Measurements from ENCODE around the gene TANGO2. TPM values are rescaled to one million over a fixed set of nuclear protein-coding genes. Genes with fewer than 3 reads are reported as not detected.

Gene TANGO2
- total RNA-seq, 1 experiment from 2014 or later, result 13.9 TPM

GRCh38 chr22:20043057-20043996, 22.4 kb downstream of the TANGO2 start:
- no peak for TF ChIP-seq CTCF (IDR thresholded peaks at IDR 0.05; ENCODE audit: unreplicated experiment)
- Mint-ChIP-seq H3K9me3 (ENCODE audit: unreplicated experiment) (no peaks in the 10 kb centered on the region), H3K4me3 (ENCODE audit: unreplicated experiment) (no peak overlapping the region), H3K27me3 (ENCODE audit: insufficient read depth, unreplicated experiment) (no peaks in the 10 kb centered on the region), H3K36me3 (ENCODE audit: insufficient read depth, unreplicated experiment) (no peaks in the 10 kb centered on the region), H3K27ac (ENCODE audit: low read depth, unreplicated experiment) (no peak overlapping the region), H3K4me1 (ENCODE audit: insufficient read depth, unreplicated experiment) (no peaks in the 10 kb centered on the region)
- no TSS peak for BruUV-seq (replicated peaks)
- intact Hi-C loops (cut with micrococcal nuclease), result no loop called here
- POLR2A ChIA-PET, result no interaction called here
- no peak for DNase-seq (ENCODE audit: unreplicated experiment)
- CTCF ChIA-PET, result interaction anchor here (1.0 to 1.4 kb wide), 3 partner anchors 19 to 71 kb away, joined by 3 read pairs; no protein-coding TSS in a partner anchor

GRCh38 chr22:20043997-20044342, 23.1 kb downstream of the TANGO2 start:
- intact Hi-C loops (cut with micrococcal nuclease), result no loop called here
- TF ChIP-seq CTCF (IDR thresholded peaks at IDR 0.05; ENCODE audit: unreplicated experiment), result no peak
- Mint-ChIP-seq H3K4me1 (ENCODE audit: insufficient read depth, unreplicated experiment) (no peaks in the 10 kb centered on the region), H3K27ac (ENCODE audit: low read depth, unreplicated experiment) (no peak overlapping the region), H3K9me3 (ENCODE audit: unreplicated experiment) (no peaks in the 10 kb centered on the region), H3K36me3 (ENCODE audit: insufficient read depth, unreplicated experiment) (no peaks in the 10 kb centered on the region), H3K4me3 (ENCODE audit: unreplicated experiment) (no peak overlapping the region), H3K27me3 (ENCODE audit: insufficient read depth, unreplicated experiment) (no peaks in the 10 kb centered on the region)
- ChIA-PET POLR2A (no interaction called here), CTCF (interaction anchor here (0.7 to 1.1 kb wide), 2 partner anchors 18 to 80 kb away, joined by 3 read pairs; no protein-coding TSS in a partner anchor)
- no peak for DNase-seq (ENCODE audit: unreplicated experiment)
- no TSS peak for BruUV-seq (replicated peaks)

- ChIA-PET POLR2A (no interaction called here), CTCF (interaction anchor here (0.7 to 1.1 kb wide), 2 partner anchors 18 to 81 kb away, joined by 3 read pairs; no protein-coding TSS in a partner anchor)
- Mint-ChIP-seq H3K4me1 (ENCODE audit: insufficient read depth, unreplicated experiment) (no peaks in the 10 kb centered on the region), H3K27ac (ENCODE audit: low read depth, unreplicated experiment) (no peak overlapping the region), H3K9me3 (ENCODE audit: unreplicated experiment) (no peaks in the 10 kb centered on the region), H3K4me3 (ENCODE audit: unreplicated experiment) (no peak overlapping the region), H3K27me3 (ENCODE audit: insufficient read depth, unreplicated experiment) (no peaks in the 10 kb centered on the region), H3K36me3 (ENCODE audit: insufficient read depth, unreplicated experiment) (peaks cover 5% of the 10 kb centered on the region)
- TF ChIP-seq CTCF (IDR thresholded peaks at IDR 0.05; ENCODE audit: unreplicated experiment), result no peak
- intact Hi-C loops (cut with micrococcal nuclease), result no loop called here
- DNase-seq (ENCODE audit: unreplicated experiment), result no peak
- BruUV-seq (replicated peaks), result no TSS peak
Observed at GRCh38 chr22:20044495-20045151, 23.7 kb downstream of the TANGO2 start.

GRCh38 chr22:20046730-20047129, 25.8 kb downstream of the TANGO2 start:
- H3K27me3 Mint-ChIP-seq (ENCODE audit: insufficient read depth, unreplicated experiment), result no peaks in the 10 kb centered on the region
- no peak overlapping the region for H3K27ac Mint-ChIP-seq (ENCODE audit: low read depth, unreplicated experiment)
- H3K36me3 Mint-ChIP-seq (ENCODE audit: insufficient read depth, unreplicated experiment), result peaks cover 9% of the 10 kb centered on the region

More at GRCh38 chr22:20046730-20047129, 25.8 kb downstream of the TANGO2 start:
- CTCF ChIA-PET, result interaction anchor here (1.6 kb wide), 1 partner anchor 14 kb away, joined by 5 read pairs; no protein-coding TSS in a partner anchor
- Mint-ChIP-seq H3K4me3 (ENCODE audit: unreplicated experiment) (no peak overlapping the region), H3K4me1 (ENCODE audit: insufficient read depth, unreplicated experiment) (no peaks in the 10 kb centered on the region), H3K9me3 (ENCODE audit: unreplicated experiment) (no peaks in the 10 kb centered on the region)
- intact Hi-C loops (cut with micrococcal nuclease), result no loop called here
- POLR2A ChIA-PET, result no interaction called here
- no peak for TF ChIP-seq CTCF (IDR thresholded peaks at IDR 0.05; ENCODE audit: unreplicated experiment)
- BruUV-seq (replicated peaks), result no TSS peak
- DNase-seq (ENCODE audit: unreplicated experiment), result no peak
